GM12878 (cell line): ENCODE results near the gene FAM228B. TPM values are rescaled to one million over a fixed set of nuclear protein-coding genes. Genes with fewer than 3 reads are reported as not detected.

Experiments used
- ATAC-seq: fragments of 200-7000 bp; cut with Tn5 transposase; 3 replicates; pipeline ENCODE4 v1.9.1; 2020; ENCODE audit warnings: mild to moderate bottlenecking, moderate library complexity
- BruUV-seq: library from RNA; stranded (reverse); fragments of 400-500 nt; replicated peaks from 2 replicates; lab custom pipeline; 2021; lab: Mats Ljungman, UMichigan
- CTCF ChIA-PET: fragments of 300-600 bp; sonication (Branson Sonifier 250); formaldehyde crosslinking; extraction: SDS; loops from one replicate; lab custom pipeline; 2021; ENCODE audit warnings: inconsistent platforms; lab: Yijun Ruan, JAX
- POLR2A ChIA-PET: fragments of 350-600 bp; formaldehyde crosslinking; extraction: SDS; loops from one replicate; lab custom pipeline; 2021; ENCODE audit warnings: inconsistent platforms; lab: Charles Lee
- RAD21 ChIA-PET: fragments of 300-600 bp; sonication (Branson Sonifier 250); formaldehyde crosslinking; loops from one replicate; lab custom pipeline; 2023; ENCODE audit warnings: antibody characterized with exemption; ENCODE audit not compliant: unreplicated experiment; lab: Charles Lee
- SMC1A ChIA-PET: fragments of 300-600 bp; sonication (Branson Sonifier 250); formaldehyde crosslinking; loops from one replicate; lab custom pipeline; 2023; ENCODE audit not compliant: unreplicated experiment, uncharacterized antibody; lab: Charles Lee
- DNase-seq: peaks from one replicate; pipeline ENCODE4 v3.0.0-alpha.2; 2011; ENCODE audit warnings: low read depth, low spot score
- FAIRE-seq: peaks from 3 replicates; lab custom pipeline; 2011; peaks lifted over from hg19 to GRCh38; lab: Jason Lieb, UNC
- H2AFZ ChIP-seq: 2 replicates; pipeline ENCODE4 v1.6.0; 2011; ENCODE audit warnings: low read depth, low read length, control low read depth; ENCODE audit not compliant: control insufficient read depth
- H3K27ac ChIP-seq: 2 replicates; pipeline ENCODE4 v1.5.1; 2011; ENCODE audit warnings: control low read depth; ENCODE audit not compliant: control insufficient read depth, insufficient read depth
- H3K27me3 ChIP-seq, 2 experiments: replicated peaks in 1 of 2; 2 replicates each; pipeline versions ENCODE4 v1.6.0 to v1.6.1; 2011; ENCODE audit warnings: low read length in 1 of 2; ENCODE audit not compliant: control insufficient read depth in 2 of 2, insufficient read depth in 2 of 2
- H3K36me3 ChIP-seq, 2 experiments: 2 replicates each; pipeline ENCODE4 v1.5.1; 2011; ENCODE audit warnings: low read length in 1 of 2; ENCODE audit not compliant: control insufficient read depth in 2 of 2, insufficient read depth in 2 of 2
- H3K4me1 ChIP-seq: 2 replicates; pipeline ENCODE4 v1.6.1; 2011; ENCODE audit warnings: mild to moderate bottlenecking, low read length, moderate library complexity, mixed read lengths; ENCODE audit not compliant: control insufficient read depth, insufficient read depth
- H3K4me2 ChIP-seq: 2 replicates; pipeline ENCODE4 v1.6.0; 2011; ENCODE audit warnings: control low read depth; ENCODE audit not compliant: control insufficient read depth, insufficient read depth
- H3K4me3 ChIP-seq: fragments of 200-600 bp; sonication (generic); 2 replicates; pipeline ENCODE4 v1.5.1; 2016
- H3K79me2 ChIP-seq: 2 replicates; pipeline ENCODE4 v1.6.0; 2011; ENCODE audit warnings: low read length; ENCODE audit not compliant: control insufficient read depth, insufficient read depth
- H3K9ac ChIP-seq: 2 replicates; pipeline ENCODE4 v1.8.0; 2011; ENCODE audit warnings: low read length, control low read depth, mixed read lengths; ENCODE audit not compliant: control insufficient read depth, insufficient read depth
- H3K9me3 ChIP-seq: replicated peaks from 3 replicates; pipeline ENCODE4 v1.5.1; 2011; ENCODE audit warnings: mild to moderate bottlenecking, low read length; ENCODE audit not compliant: control insufficient read depth, insufficient read depth
- H4K20me1 ChIP-seq: 2 replicates; pipeline ENCODE4 v1.6.0; 2011; ENCODE audit not compliant: control insufficient read depth, insufficient read depth
- BRCA1 ChIP-seq: IDR thresholded peaks from 2 replicates; pipeline ENCODE4 v1.6.1; 2011; ENCODE audit warnings: low read depth, low read length, improper control_type of control experiment
- EGR1 ChIP-seq, 2 experiments: IDR thresholded peaks; 1 replicate in 1 of 2; 2 replicates in 1 of 2; pipeline ENCODE4 v1.6.1; 2011 to 2012; ENCODE audit warnings: low read depth in 2 of 2, low read length in 2 of 2, borderline replicate concordance in 1 of 2, mild to moderate bottlenecking in 1 of 2, moderate library complexity in 1 of 2
- MEF2B ChIP-seq: fragments of 450-650 bp; IDR thresholded peaks from 2 replicates; pipeline ENCODE4 v1.6.1; 2018; ENCODE audit warnings: mild to moderate bottlenecking, moderate library complexity; ENCODE audit not compliant: partially characterized antibody, poor library complexity, severe bottlenecking
- MYC ChIP-seq: IDR thresholded peaks from 2 replicates; pipeline ENCODE4 v1.6.1; 2011; ENCODE audit warnings: mild to moderate bottlenecking, low read length, moderate library complexity, inconsistent platforms; ENCODE audit not compliant: insufficient read depth, insufficient replicate concordance, insufficient read length, severe bottlenecking
- NRF1 ChIP-seq: conservative IDR thresholded peaks from 2 replicates; pipeline ENCODE4 v1.6.1; 2011; ENCODE audit warnings: mild to moderate bottlenecking, low read depth, low read length, improper control_type of control experiment
- PML ChIP-seq: IDR thresholded peaks from 2 replicates; pipeline ENCODE4 v1.6.1; 2012; ENCODE audit warnings: low read length, inconsistent platforms
- ZSCAN29 ChIP-seq: fragments of 450-650 bp; IDR thresholded peaks from 2 replicates; pipeline ENCODE4 v1.6.1; 2017; ENCODE audit warnings: mild to moderate bottlenecking, moderate library complexity
- WGBS: methylation state at CpG from one replicate; pipeline ENCODE4 v1.1.6; 2016; ENCODE audit warnings: low lambda C conversion rate; ENCODE audit not compliant: insufficient replicate concordance, insufficient coverage; ENCODE audit errors: missing lambda C conversion rate; 5-methylcytosine and 5-hydroxymethylcytosine counted together
- in situ Hi-C: fragments of 300-500 bp; cut with MboI; formaldehyde crosslinking; loops from 9 replicates; pipeline ENCODE4 v1.14.3; 2018; ENCODE audit warnings: mixed read lengths
- intact Hi-C: fragments of 100-400 bp; cut with micrococcal nuclease; formaldehyde crosslinking; loops from one replicate; pipeline ENCODE4 v1.14.2; 2022; ENCODE audit not compliant: unreplicated experiment
- polyA plus RNA-seq, 11 experiments: library from polyadenylated mRNA; depleted of rRNA in 4 of 11; unstranded in 6 of 11; stranded (reverse) in 5 of 11; fragments of >200 nt; fragmentation: Nextera tagmentation in 4 of 11; fragmentation: Illumina TruSeq in 1 of 11; extraction: Ambion mirVana in 4 of 11; extraction: Trizol in 1 of 11; gene quantifications; 1 replicate in 1 of 11; 2 replicates in 10 of 11; pipeline versions ENCODE4 v1.2.1 to v1.2.3, GENCODE V29; 2011 to 2016; ENCODE audit warnings: inconsistent platforms in 2 of 11, missing spikeins in 2 of 11, low read depth in 1 of 11
- total RNA-seq, 4 experiments: library from RNA; depleted of rRNA in 3 of 4; stranded (reverse); fragments of >200 nt in 3 of 4; fragmentation: Illumina TruSeq in 1 of 4; extraction: Trizol in 1 of 4; gene quantifications; 2 replicates each; pipeline versions ENCODE4 v1.2.1 to v1.2.3, GENCODE V29; 2013 to 2021
- TF ChIP-seq, protein P1 (sequence below): IDR thresholded peaks from 2 replicates; pipeline ENCODE4 v1.6.1; 2012; ENCODE audit warnings: improper control_type of control experiment, low read depth, low read length; ENCODE audit not compliant: insufficient replicate concordance
- TF ChIP-seq, protein P2 (sequence below): IDR thresholded peaks from 2 replicates; pipeline ENCODE4 v1.6.1; 2012; ENCODE audit warnings: mild to moderate bottlenecking, low read depth, low read length

Gene FAM228B
- total and polyA plus RNA-seq, 10 of the 15 experiments (the other 5 are each of a cell fraction or from before 2014, with no cell fraction given) = 3.9 to 11.0 (median 7.5) TPM

DNA sequence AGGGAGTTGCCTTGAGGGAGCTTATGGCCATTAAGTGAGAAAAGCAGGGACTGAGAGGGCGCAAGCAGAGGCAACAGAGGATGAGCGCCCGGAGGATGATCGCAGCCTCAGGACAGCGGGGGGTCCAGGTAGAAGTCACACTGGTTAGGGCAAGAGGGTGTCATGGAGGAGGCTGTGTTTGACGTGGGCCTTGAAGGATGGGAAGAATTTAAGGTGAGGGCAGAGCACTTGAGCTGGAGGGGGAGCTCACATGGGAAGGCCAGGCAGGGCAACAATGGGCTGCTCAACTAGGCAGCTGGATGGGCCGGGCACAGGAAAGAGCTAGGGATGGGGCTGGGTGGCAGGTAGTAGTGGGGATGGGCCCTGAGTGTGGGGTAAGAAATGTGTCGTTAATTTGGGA is 83.4 kb downstream of the FAM228B start (continued):
- TF ChIP-seq BRCA1 = no peak
- TF ChIP-seq, protein P1, sequence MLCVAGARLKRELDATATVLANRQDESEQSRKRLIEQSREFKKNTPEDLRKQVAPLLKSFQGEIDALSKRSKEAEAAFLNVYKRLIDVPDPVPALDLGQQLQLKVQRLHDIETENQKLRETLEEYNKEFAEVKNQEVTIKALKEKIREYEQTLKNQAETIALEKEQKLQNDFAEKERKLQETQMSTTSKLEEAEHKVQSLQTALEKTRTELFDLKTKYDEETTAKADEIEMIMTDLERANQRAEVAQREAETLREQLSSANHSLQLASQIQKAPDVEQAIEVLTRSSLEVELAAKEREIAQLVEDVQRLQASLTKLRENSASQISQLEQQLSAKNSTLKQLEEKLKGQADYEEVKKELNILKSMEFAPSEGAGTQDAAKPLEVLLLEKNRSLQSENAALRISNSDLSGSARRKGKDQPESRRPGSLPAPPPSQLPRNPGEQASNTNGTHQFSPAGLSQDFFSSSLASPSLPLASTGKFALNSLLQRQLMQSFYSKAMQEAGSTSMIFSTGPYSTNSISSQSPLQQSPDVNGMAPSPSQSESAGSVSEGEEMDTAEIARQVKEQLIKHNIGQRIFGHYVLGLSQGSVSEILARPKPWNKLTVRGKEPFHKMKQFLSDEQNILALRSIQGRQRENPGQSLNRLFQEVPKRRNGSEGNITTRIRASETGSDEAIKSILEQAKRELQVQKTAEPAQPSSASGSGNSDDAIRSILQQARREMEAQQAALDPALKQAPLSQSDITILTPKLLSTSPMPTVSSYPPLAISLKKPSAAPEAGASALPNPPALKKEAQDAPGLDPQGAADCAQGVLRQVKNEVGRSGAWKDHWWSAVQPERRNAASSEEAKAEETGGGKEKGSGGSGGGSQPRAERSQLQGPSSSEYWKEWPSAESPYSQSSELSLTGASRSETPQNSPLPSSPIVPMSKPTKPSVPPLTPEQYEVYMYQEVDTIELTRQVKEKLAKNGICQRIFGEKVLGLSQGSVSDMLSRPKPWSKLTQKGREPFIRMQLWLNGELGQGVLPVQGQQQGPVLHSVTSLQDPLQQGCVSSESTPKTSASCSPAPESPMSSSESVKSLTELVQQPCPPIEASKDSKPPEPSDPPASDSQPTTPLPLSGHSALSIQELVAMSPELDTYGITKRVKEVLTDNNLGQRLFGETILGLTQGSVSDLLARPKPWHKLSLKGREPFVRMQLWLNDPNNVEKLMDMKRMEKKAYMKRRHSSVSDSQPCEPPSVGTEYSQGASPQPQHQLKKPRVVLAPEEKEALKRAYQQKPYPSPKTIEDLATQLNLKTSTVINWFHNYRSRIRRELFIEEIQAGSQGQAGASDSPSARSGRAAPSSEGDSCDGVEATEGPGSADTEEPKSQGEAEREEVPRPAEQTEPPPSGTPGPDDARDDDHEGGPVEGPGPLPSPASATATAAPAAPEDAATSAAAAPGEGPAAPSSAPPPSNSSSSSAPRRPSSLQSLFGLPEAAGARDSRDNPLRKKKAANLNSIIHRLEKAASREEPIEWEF = no peak
- no peak for TF ChIP-seq PML
- no peak for TF ChIP-seq MEF2B
- TF ChIP-seq EGR1 (IDR thresholded peaks at IDR 0.05; ENCODE audit: borderline replicate concordance in 1 of 2, low read depth in 2 of 2, low read length in 2 of 2) = no peak
- no peak for TF ChIP-seq NRF1

DNA sequence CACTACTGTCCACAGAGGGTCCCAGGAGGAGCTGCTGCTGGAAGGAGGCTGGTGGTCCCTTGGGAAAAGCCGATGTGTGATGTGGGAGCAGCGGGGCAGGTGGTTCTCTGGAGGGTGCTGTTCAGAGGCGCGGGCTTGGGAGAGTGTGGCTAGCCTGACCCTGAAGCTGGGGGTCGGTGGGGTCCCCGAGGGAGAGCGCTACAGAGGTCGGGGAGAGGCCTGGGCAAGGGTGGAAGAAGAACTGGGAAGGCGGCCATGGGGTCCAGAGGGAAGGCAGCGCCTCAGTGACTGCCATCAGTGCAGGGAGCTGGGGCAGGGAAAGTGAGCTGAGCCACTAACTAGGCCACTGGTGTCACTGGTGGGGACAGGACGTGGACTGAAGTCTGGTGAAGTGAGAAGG is 84.1 kb downstream of the FAM228B start:
- RAD21 ChIA-PET = no interaction called here
- no peak overlapping the region for H3K27ac ChIP-seq
- DNase-seq (no peak), FAIRE-seq (no peak), ATAC-seq (no peak)
- CTCF ChIA-PET = no interaction called here
- POLR2A ChIA-PET = no interaction called here
- no peak overlapping the region for H3K4me3 ChIP-seq
- no peak overlapping the region for H3K9ac ChIP-seq
- no peaks in the 10 kb centered on the region for H4K20me1 ChIP-seq
- H3K4me1 ChIP-seq = no peaks in the 10 kb centered on the region
- H3K36me3 ChIP-seq = peaks cover 11 to 32% of the 10 kb centered on the region in 2 experiments
- SMC1A ChIA-PET = interaction anchor here (1.4 kb wide), 1 partner anchor 26 kb away, joined by 4 read pairs; no protein-coding TSS in a partner anchor
- in situ Hi-C loops = no loop called here
- intact Hi-C loops = no loop called here
- 87% methylated on average over 10 of the region's 11 CpGs for WGBS
- TF ChIP-seq ZSCAN29 = no peak
- TF ChIP-seq, protein P2, sequence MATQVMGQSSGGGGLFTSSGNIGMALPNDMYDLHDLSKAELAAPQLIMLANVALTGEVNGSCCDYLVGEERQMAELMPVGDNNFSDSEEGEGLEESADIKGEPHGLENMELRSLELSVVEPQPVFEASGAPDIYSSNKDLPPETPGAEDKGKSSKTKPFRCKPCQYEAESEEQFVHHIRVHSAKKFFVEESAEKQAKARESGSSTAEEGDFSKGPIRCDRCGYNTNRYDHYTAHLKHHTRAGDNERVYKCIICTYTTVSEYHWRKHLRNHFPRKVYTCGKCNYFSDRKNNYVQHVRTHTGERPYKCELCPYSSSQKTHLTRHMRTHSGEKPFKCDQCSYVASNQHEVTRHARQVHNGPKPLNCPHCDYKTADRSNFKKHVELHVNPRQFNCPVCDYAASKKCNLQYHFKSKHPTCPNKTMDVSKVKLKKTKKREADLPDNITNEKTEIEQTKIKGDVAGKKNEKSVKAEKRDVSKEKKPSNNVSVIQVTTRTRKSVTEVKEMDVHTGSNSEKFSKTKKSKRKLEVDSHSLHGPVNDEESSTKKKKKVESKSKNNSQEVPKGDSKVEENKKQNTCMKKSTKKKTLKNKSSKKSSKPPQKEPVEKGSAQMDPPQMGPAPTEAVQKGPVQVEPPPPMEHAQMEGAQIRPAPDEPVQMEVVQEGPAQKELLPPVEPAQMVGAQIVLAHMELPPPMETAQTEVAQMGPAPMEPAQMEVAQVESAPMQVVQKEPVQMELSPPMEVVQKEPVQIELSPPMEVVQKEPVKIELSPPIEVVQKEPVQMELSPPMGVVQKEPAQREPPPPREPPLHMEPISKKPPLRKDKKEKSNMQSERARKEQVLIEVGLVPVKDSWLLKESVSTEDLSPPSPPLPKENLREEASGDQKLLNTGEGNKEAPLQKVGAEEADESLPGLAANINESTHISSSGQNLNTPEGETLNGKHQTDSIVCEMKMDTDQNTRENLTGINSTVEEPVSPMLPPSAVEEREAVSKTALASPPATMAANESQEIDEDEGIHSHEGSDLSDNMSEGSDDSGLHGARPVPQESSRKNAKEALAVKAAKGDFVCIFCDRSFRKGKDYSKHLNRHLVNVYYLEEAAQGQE = no peak
- no peak for TF ChIP-seq MYC
- BruUV-seq = no TSS peak
- H3K9me3 ChIP-seq = no peaks in the 10 kb centered on the region
- no peaks in the 10 kb centered on the region for H3K79me2 ChIP-seq
- no peak overlapping the region for H3K4me2 ChIP-seq
- no peak overlapping the region for H2AFZ ChIP-seq
- H3K27me3 ChIP-seq = no peaks in the 10 kb centered on the region
